BLaER1 (cell line): ENCODE results near the gene NT5DC2.

Experiments
- H3K27ac ChIP-seq: shearing (Covaris generic); formaldehyde crosslinking; 2 replicates; pipeline ENCODE4 v1.8.1; 2022
- H3K27me3 ChIP-seq: shearing (Covaris generic); formaldehyde crosslinking; 2 replicates; pipeline ENCODE4 v1.8.1; 2022
- H3K36me3 ChIP-seq: shearing (Covaris generic); formaldehyde crosslinking; 2 replicates; pipeline ENCODE4 v1.8.1; 2022
- H3K4me1 ChIP-seq: shearing (Covaris generic); formaldehyde crosslinking; 2 replicates; pipeline ENCODE4 v1.8.1; 2022
- H3K4me2 ChIP-seq: shearing (Covaris generic); formaldehyde crosslinking; 2 replicates; pipeline ENCODE4 v1.8.1; 2022
- H3K4me3 ChIP-seq: shearing (Covaris generic); formaldehyde crosslinking; 2 replicates; pipeline ENCODE4 v1.8.1; 2022
- H3K9ac ChIP-seq: shearing (Covaris generic); formaldehyde crosslinking; 2 replicates; pipeline ENCODE4 v1.8.1; 2022
- H3K9me3 ChIP-seq: shearing (Covaris generic); formaldehyde crosslinking; 2 replicates; pipeline ENCODE4 v1.8.1; 2022
- H4K20me1 ChIP-seq: shearing (Covaris generic); formaldehyde crosslinking; 2 replicates; pipeline ENCODE4 v1.8.1; 2022
- Cebpa-rat ChIP-seq: shearing (Covaris generic); IDR thresholded peaks from 2 replicates; pipeline ENCODE4 v1.8.1; 2022

Gene NT5DC2

DNA sequence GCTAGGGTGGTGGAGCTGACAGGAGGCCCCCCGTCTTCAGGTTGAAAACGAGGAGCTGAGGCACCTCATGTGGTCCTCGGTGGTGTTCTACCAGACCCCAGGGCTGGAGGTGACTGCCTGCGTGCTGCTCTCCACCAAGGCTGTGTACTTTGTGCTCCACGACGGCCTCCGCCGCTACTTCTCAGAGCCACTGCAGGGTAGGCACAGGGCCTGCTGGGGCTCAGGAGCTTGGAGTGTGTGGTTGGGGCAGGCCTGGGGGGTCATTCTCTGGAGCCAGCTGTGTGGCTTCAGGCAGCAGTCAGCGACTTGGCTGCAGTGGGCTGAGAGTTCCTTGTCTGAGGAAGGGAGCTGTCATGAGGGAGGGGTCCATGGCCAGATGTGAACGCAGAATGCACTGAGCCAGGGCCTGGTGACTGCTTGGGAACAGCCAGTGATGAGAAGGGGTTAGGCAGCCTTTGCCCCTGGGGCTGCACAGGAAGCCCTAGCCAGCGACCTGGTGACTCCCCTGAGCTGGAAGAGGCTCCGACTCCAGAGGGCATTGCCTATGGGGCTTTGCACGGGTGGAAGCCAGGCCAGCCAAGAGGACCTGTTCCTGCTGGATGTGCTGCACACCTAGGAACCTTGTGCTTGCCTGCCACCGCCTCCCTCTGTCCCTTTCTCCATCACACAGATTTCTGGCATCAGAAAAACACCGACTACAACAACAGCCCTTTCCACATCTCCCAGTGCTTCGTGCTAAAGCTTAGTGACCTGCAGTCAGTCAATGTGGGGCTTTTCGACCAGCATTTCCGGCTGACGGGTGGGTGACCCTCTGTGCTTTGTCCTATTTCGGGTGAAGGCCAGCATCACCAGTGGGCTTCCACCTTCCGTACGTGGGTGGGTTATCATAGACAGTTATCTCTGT, 43.4 kb downstream of the NT5DC2 start:
- no peaks in the 10 kb centered on the region for H3K9me3 ChIP-seq
- H3K4me2 ChIP-seq: peak overlapping the region; percentile 71
- peak overlapping the region; percentile 61; the same call in 1 of the 2 replicates for H3K9ac ChIP-seq
- peaks cover 87% of the 10 kb centered on the region for H3K36me3 ChIP-seq
- no peak for TF ChIP-seq Cebpa-rat
- no peak overlapping the region for H3K4me3 ChIP-seq
- peaks cover 58% of the 10 kb centered on the region for H3K4me1 ChIP-seq
- peaks cover 51% of the 10 kb centered on the region for H4K20me1 ChIP-seq
- no peaks in the 10 kb centered on the region for H3K27me3 ChIP-seq
- peak overlapping the region; percentile 71 for H3K27ac ChIP-seq

DNA sequence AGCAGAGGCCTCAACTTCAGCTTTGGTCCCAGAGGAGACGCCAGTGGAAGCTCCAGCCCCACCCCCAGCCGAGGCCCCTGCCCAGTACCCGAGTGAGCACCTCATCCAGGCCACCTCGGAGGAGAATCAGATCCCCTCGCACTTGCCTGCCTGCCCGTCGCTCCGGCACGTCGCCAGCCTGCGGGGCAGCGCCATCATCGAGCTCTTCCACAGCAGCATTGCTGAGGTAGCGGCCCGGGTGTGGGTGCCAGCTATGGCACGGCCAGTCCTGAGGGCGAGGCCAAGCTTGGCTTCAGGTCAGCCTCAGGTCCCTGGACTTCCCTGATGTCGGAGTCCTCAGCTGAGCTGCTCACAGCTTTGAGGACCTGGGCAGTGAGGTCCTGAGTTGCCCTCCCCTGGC, 44.2 kb downstream of the NT5DC2 start:
- Histone ChIP-seq H3K27ac (peak overlapping the region; percentile 71), H3K4me1 (peaks cover 58% of the 10 kb centered on the region), H3K9ac (peak overlapping the region; percentile 61), H3K27me3 (no peaks in the 10 kb centered on the region), H4K20me1 (peaks cover 49% of the 10 kb centered on the region), H3K4me2 (peak overlapping the region; percentile 71), H3K36me3 (peaks cover 91% of the 10 kb centered on the region), H3K4me3 (no peak overlapping the region), H3K9me3 (no peaks in the 10 kb centered on the region)
- TF ChIP-seq Cebpa-rat: no peak

DNA sequence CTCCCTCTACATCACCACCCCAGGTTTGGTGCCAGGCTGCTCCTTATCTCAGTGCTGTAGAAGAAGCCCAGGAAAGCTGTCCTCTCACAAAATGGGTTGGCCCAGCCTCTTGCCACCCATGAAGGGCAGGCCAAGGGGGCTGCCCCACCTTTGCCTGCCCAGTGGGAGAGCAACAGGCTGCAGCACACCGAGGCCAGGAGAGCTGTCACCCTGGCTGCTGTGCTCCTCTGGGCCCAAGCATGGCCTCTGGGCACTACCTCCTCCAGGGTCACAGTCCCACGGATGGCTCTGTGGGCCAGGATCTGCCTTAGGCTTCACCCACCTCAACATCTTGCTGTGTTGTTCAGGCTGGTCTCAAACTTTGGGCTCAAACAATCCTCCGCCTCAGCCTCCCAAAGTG, 44.9 kb downstream of the NT5DC2 start:
- no peaks in the 10 kb centered on the region for H3K9me3 ChIP-seq
- H3K4me1 ChIP-seq: peaks cover 61% of the 10 kb centered on the region
- no peaks in the 10 kb centered on the region for H3K27me3 ChIP-seq
- peaks cover 86% of the 10 kb centered on the region for H3K36me3 ChIP-seq
- H3K4me3 ChIP-seq: no peak overlapping the region
- peak overlapping the region; percentile 27; the same call in 1 of the 2 replicates for H3K27ac ChIP-seq
- H3K4me2 ChIP-seq: no peak overlapping the region
- no peak overlapping the region for H3K9ac ChIP-seq
- H4K20me1 ChIP-seq: peaks cover 42% of the 10 kb centered on the region
- TF ChIP-seq Cebpa-rat: no peak

DNA sequence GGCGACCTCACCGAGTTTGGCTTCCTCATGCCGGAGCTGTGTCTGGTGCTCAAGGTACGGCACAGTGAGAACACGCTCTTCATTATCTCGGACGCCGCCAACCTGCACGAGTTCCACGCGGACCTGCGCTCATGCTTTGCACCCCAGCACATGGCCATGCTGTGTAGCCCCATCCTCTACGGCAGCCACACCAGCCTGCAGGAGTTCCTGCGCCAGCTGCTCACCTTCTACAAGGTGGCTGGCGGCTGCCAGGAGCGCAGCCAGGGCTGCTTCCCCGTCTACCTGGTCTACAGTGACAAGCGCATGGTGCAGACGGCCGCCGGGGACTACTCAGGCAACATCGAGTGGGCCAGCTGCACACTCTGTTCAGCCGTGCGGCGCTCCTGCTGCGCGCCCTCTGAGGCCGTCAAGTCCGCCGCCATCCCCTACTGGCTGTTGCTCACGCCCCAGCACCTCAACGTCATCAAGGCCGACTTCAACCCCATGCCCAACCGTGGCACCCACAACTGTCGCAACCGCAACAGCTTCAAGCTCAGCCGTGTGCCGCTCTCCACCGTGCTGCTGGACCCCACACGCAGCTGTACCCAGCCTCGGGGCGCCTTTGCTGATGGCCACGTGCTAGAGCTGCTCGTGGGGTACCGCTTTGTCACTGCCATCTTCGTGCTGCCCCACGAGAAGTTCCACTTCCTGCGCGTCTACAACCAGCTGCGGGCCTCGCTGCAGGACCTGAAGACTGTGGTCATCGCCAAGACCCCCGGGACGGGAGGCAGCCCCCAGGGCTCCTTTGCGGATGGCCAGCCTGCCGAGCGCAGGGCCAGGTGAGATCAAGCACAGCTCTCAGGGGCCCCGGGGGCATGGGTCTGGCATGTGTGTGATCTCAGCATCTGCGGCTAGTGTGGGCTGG, 45.6 kb downstream of the NT5DC2 start:
- Histone ChIP-seq H3K36me3 (peaks cover 86% of the 10 kb centered on the region), H3K4me1 (peaks cover 68% of the 10 kb centered on the region), H3K27ac (no peak overlapping the region), H3K4me3 (no peak overlapping the region), H3K9me3 (no peaks in the 10 kb centered on the region), H3K9ac (no peak overlapping the region), H3K4me2 (no peak overlapping the region), H4K20me1 (peaks cover 38% of the 10 kb centered on the region), H3K27me3 (no peaks in the 10 kb centered on the region)
- TF ChIP-seq Cebpa-rat: no peak

DNA sequence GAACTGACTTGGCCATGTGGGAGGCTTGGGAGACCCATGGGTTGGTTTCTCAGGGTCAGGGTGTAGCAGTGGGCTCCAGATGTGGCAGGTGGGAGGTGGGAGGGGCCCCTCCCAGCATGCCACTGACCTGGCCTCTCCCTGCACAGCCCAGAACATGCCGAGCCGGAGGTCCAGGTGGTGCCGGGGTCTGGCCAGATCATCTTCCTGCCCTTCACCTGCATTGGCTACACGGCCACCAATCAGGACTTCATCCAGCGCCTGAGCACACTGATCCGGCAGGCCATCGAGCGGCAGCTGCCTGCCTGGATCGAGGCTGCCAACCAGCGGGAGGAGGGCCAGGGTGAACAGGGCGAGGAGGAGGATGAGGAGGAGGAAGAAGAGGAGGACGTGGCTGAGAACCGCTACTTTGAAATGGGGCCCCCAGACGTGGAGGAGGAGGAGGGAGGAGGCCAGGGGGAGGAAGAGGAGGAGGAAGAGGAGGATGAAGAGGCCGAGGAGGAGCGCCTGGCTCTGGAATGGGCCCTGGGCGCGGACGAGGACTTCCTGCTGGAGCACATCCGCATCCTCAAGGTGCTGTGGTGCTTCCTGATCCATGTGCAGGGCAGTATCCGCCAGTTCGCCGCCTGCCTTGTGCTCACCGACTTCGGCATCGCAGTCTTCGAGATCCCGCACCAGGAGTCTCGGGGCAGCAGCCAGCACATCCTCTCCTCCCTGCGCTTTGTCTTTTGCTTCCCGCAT, 46.4 kb downstream of the NT5DC2 start:
- H3K4me2 ChIP-seq: no peak overlapping the region
- H3K9me3 ChIP-seq: no peaks in the 10 kb centered on the region
- H3K9ac ChIP-seq: no peak overlapping the region
- H4K20me1 ChIP-seq: peaks cover 37% of the 10 kb centered on the region
- H3K36me3 ChIP-seq: peaks cover 86% of the 10 kb centered on the region
- no peak overlapping the region for H3K4me3 ChIP-seq
- H3K4me1 ChIP-seq: peaks cover 72% of the 10 kb centered on the region
- TF ChIP-seq Cebpa-rat: no peak
- H3K27ac ChIP-seq: peak overlapping the region; percentile 82; the same call in 1 of the 2 replicates
- no peaks in the 10 kb centered on the region for H3K27me3 ChIP-seq

DNA sequence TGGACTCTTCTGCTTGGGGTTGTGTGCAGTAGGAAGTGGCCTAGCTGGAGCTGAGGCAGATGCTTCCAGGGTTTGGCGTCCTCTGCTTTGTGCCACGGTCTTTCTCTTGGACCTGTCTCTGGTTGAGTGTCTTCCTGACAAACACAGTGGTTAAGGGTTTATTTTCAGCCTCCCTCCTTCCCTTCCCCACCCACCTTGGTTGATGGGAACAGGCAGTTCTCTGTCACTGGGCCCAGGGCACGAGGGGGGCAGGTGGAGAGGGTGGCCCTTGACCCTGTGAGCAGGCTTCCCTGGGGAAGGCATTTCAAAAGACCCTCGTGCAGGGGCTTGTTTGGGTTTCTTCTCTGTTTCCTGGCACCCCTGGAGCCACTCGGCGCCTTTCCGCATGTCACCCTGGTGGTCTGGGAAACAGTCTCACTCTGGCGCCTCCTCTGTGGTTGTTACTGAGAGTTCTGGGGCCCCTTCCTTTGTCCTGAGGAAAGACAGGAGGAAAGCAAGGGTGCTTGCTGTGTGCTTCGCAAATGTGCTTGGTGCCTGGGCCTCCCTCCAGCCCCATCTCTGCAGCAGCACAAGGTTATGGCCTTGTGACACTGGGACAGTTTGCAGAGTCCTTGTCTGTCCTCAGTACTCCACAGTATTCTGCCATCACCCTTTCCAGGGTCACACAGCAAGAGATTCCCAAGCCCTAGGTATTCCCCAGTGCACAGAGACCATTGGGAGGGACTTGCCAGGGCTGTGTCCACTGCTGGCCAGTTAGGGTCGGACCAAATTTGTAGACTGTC, 48.8 kb downstream of the NT5DC2 start:
- Histone ChIP-seq H3K27me3 (no peaks in the 10 kb centered on the region), H3K27ac (peak overlapping the region; percentile 82), H3K9ac (peak overlapping the region; percentile 59; the same call in 1 of the 2 replicates), H3K9me3 (no peaks in the 10 kb centered on the region), H3K36me3 (peaks cover 87% of the 10 kb centered on the region), H4K20me1 (peaks cover 13% of the 10 kb centered on the region), H3K4me3 (no peak overlapping the region), H3K4me2 (peak overlapping the region; percentile 86), H3K4me1 (peaks cover 54% of the 10 kb centered on the region)
- TF ChIP-seq Cebpa-rat: no peak

DNA sequence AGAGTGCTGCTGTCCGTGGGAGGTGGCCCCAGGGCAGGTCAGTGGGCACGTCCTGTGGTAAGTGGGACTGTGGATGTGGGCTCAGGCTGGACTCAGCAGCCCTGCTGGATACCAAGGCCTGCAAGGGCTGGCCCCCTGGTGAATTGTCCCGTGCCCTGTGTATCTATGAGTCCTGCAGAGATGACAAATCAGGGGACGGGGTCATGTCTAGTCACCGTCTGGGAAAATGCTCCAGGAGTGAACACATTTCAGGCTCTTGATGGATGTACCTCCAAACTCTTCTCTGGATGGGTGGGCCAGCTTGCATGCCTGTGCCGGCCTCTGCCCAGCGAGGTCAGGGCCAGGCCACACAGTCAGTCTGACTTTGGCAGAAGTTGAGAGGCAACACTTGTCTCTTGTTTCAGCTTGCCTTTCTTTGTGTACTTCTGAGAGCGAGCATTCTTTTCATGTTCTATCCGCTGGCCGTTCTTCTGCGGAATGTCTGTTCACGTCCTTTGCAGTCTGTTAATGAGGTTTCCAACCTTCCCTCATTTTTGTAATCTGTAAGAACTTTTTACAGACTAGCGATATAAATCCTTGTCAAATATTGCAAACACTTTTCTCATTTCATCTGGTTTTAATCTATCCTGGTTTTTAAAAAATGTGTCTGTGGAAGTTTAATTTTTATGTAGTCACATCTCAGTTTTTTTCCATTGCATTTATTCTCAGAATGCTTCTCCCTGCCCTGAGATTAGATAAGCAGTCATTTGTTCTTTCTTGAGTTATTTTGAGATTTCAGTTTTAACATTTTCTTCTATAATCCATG, 49.9 kb downstream of the NT5DC2 start:
- no peak for TF ChIP-seq Cebpa-rat
- no peak overlapping the region for H3K4me2 ChIP-seq
- H3K9me3 ChIP-seq: no peaks in the 10 kb centered on the region
- no peak overlapping the region for H3K4me3 ChIP-seq
- H3K9ac ChIP-seq: 0 out of 2 replicates have a peak overlapping the region, but pooled peaks have one; percentile 19
- no peak overlapping the region for H3K27ac ChIP-seq
- 0 out of 2 replicates have a peak, but pooled peaks cover 7% of the 10 kb centered on the region for H4K20me1 ChIP-seq
- peaks cover 87% of the 10 kb centered on the region for H3K36me3 ChIP-seq
- no peaks in the 10 kb centered on the region for H3K27me3 ChIP-seq
- peaks cover 43% of the 10 kb centered on the region for H3K4me1 ChIP-seq

DNA sequence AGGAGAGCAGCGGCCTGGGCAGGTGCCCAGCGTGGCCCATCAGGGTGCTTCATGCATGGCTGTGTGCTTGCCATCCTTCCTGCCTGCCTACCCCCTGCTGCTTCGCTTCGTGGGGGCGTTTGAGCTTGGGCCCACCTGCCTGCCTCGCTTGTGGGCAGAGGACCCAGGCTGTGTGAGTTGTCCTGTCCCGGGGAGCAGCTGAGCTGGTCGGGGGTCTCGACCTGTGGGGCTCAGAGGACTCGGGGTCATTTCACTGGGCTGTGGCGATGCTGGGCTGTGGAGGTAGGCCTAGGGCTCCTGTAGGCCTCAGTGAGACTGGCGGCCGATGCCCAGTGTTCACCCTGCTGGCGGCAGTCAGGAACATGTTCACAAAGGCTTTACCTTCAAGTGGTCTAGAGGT, 50.6 kb downstream of the NT5DC2 start:
- H3K36me3 ChIP-seq: peaks cover 88% of the 10 kb centered on the region
- no peak overlapping the region for H3K4me2 ChIP-seq
- H4K20me1 ChIP-seq: 0 out of 2 replicates have a peak, but pooled peaks cover 7% of the 10 kb centered on the region
- H3K9me3 ChIP-seq: no peaks in the 10 kb centered on the region
- H3K9ac ChIP-seq: no peak overlapping the region
- TF ChIP-seq Cebpa-rat: no peak
- H3K27ac ChIP-seq: no peak overlapping the region
- H3K27me3 ChIP-seq: no peaks in the 10 kb centered on the region
- H3K4me3 ChIP-seq: no peak overlapping the region
- H3K4me1 ChIP-seq: peaks cover 42% of the 10 kb centered on the region
